ENCODE data around the gene HS6ST3.

Gene HS6ST3

DNA sequence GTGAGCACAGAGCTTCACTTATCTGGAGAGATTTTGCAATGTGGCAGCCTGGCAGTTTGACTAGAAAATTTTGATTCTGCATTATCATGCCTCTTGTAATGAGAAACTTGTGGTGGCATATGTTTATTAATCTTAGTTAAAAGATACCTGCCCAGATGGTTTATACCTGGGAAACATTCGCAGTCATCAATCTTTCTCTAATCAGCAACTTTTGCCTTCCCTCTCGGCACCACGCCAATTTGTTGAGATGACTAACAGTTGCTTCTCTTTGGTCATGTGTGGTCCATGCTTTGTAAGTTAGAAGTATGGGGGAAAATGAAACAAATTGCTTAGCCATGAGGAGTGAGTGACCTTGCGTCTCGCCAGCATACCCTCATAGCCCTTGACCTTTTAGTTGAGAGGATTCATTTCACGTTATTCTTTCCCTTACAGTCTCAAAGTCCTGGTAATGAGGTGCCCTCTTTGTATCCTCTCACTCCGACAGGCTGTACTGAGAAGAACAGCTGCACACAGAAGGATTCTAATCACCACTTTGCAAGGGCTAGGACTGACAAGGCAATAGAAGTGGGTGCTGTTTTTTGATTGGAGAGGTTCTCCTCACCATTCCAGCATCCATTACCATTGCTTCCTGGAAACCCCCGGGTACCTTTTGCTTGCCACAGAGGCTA, 703.0 kb downstream of the HS6ST3 start:
- H3K27me3 Mint-ChIP-seq: no peaks in the 10 kb centered on the region
- no peak for DNase-seq

DNA sequence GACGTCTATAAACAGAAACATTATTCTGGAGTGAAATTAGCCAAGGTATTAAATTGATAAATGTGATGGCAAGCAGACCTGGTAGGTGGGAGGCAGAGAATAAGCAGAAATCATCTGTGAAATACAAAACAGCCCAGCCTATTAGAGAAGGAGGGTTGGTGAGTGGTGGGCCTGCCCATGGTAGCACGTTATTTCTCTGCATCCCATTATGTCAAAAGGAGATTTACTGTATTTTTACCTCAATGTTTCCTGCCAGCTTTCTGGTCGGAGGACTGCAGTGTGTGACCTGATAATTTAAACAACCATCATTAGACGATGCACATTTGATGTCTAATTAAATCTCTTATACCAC, 703.5 kb downstream of the HS6ST3 start:
- H3K36me3 Mint-ChIP-seq (ENCODE audit: low read depth): no peaks in the 10 kb centered on the region
- DNase-seq: no peak
- H3K27ac Mint-ChIP-seq: no peak overlapping the region
- no peaks in the 10 kb centered on the region for H3K4me1 Mint-ChIP-seq
- no peak for ATAC-seq
- H3K9me3 Mint-ChIP-seq: no peaks in the 10 kb centered on the region
- no peak overlapping the region for H3K4me3 Mint-ChIP-seq
- H3K27me3 Mint-ChIP-seq: no peaks in the 10 kb centered on the region

More for the DNA sequence above, 703.0 kb downstream of the HS6ST3 start:
- Mint-ChIP-seq H3K36me3 (ENCODE audit: low read depth) (no peaks in the 10 kb centered on the region), H3K4me1 (no peaks in the 10 kb centered on the region), H3K27ac (no peak overlapping the region), H3K4me3 (no peak overlapping the region), H3K9me3 (no peaks in the 10 kb centered on the region)
- ATAC-seq: no peak

DNA sequence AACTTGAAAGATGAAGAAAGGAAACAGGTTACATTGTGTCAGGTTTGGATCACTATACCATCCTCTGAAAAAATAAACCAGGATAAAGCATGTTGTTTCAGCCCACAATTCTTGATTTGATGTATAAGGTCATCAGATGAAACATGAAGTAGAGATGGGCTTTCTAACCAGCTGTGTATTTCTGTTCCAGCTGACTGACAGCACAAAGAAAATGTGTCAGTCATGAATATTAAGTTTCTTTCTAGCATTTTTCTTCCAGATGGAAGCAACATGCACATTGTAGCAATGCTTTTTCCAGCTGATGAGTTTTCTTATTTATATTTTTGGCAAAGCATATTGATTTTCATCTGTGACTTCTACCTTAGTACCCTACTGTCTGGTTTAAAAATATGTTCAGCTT, 704.8 kb downstream of the HS6ST3 start:
- no peak for ATAC-seq
- H3K9me3 Mint-ChIP-seq: no peaks in the 10 kb centered on the region
- H3K27ac Mint-ChIP-seq: no peak overlapping the region

DNA sequence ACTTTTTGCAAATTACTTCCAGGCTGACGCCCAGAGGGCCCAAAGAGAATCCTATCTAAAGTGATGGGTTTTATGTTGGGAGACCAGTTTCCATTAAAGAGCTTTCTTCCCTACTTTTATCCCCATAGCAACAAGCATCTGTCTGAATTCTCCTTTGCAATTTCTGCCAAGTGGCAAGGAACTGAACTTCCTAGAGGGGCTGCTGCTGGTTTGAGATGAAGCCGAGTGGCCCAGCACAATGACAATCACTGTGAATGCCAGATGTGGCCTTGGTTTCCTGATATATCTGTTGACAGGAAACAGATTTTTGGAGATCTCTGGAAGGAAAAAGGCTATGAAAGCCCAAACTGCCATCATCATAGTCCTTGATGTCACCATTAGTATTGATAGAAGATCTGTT, 705.8 kb downstream of the HS6ST3 start:
- Mint-ChIP-seq H3K27me3 (no peaks in the 10 kb centered on the region), H3K4me1 (no peaks in the 10 kb centered on the region), H3K4me3 (no peak overlapping the region), H3K9me3 (no peaks in the 10 kb centered on the region), H3K36me3 (ENCODE audit: low read depth) (no peaks in the 10 kb centered on the region), H3K27ac (no peak overlapping the region)
- DNase-seq (no peak), ATAC-seq (no peak)

More for the DNA sequence above, 704.8 kb downstream of the HS6ST3 start:
- Mint-ChIP-seq H3K4me1 (no peaks in the 10 kb centered on the region), H3K36me3 (ENCODE audit: low read depth) (no peaks in the 10 kb centered on the region), H3K27me3 (no peaks in the 10 kb centered on the region), H3K4me3 (no peak overlapping the region)
- no peak for DNase-seq

DNA sequence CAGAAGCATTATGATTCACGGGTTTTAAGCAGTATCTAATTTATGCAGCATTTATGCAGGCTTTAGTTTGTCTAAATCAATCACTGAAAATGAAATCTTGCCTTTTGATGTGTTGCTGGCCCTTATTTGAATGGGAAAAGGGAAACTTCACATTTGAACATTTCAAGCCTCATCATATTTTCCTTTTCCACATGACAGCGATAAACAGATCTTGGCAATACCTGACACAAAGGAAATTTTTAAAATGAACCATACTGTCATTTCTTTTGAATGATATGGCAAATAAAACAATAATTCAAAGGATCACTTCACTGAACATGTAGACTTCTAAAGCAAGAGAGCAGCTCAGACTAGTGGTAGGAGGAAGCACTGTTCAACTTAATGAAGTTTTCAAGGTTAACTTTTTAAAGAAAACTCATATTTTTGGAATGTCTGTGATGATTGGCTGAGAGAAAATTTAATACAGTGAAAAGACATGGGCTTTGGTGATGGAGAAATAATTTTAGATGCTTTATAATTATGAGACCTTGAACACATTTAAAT, 706.3 kb downstream of the HS6ST3 start:
- no peaks in the 10 kb centered on the region for H3K36me3 Mint-ChIP-seq (ENCODE audit: low read depth)
- no peaks in the 10 kb centered on the region for H3K4me1 Mint-ChIP-seq
- DNase-seq (no peak), ATAC-seq (no peak)
- H3K27ac Mint-ChIP-seq: no peak overlapping the region
- H3K4me3 Mint-ChIP-seq: no peak overlapping the region
- no peaks in the 10 kb centered on the region for H3K27me3 Mint-ChIP-seq
- H3K9me3 Mint-ChIP-seq: no peaks in the 10 kb centered on the region

DNA sequence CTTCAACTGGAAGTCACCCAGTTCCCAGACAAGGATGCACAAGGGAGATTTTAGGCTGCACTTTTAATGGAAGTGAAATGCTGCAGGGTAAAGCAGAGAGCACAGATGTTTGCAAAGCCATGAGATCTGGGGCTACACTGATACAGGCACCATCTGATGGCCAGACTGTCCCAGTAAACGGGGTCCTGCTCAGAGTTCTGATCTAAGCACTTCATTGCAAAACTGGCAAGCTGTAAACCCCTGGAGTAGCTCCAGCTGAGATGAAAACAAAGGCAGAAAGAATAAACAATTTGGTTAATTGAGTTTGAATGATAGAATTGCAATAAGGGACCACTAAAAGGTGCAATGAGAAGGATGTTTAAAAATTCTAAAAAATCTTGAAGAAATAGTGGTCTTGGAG, 707.2 kb downstream of the HS6ST3 start:
- H3K36me3 Mint-ChIP-seq (ENCODE audit: low read depth): no peaks in the 10 kb centered on the region
- no peak for DNase-seq
- no peak for ATAC-seq

DNA sequence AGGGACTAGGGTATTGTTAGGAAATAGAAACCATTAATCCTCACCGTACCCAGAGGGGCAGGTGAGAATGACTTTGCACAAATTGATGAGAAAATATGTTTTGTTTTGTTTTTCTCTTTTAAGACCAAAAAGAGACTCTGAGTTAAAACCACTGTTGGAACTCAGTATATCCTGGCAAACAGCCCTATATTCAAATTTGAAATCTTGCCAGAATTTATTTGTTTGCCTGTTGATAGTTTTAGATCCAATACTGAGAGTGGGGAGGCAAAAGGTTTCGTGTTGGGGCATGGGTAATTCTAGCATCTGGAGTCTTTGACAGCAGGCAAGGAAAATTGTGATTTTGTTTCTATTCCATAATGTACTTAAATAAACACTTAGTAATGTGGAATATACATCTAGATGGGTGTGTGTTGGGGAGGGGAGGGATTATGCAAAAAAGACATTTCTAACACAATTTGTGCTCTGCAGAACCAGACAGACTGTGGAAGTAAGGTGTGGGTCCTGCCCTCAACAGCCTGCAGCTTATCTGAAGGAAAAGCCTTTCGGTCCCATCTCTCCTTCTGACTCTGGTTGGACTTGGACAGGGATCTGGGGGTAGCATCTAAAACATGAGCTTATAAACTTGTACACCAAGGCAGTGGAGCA, 713.7 kb downstream of the HS6ST3 start:
- H3K4me3 Mint-ChIP-seq: no peak overlapping the region
- no peaks in the 10 kb centered on the region for H3K27me3 Mint-ChIP-seq
- H3K9me3 Mint-ChIP-seq: peaks cover 5% of the 10 kb centered on the region
- no peaks in the 10 kb centered on the region for H3K36me3 Mint-ChIP-seq (ENCODE audit: low read depth)
- no peak for DNase-seq
- H3K27ac Mint-ChIP-seq: no peak overlapping the region
- H3K4me1 Mint-ChIP-seq: no peaks in the 10 kb centered on the region
- ATAC-seq: no peak

More for the DNA sequence above, 707.2 kb downstream of the HS6ST3 start:
- H3K27me3 Mint-ChIP-seq: no peaks in the 10 kb centered on the region
- no peak overlapping the region for H3K4me3 Mint-ChIP-seq
- no peaks in the 10 kb centered on the region for H3K4me1 Mint-ChIP-seq
- H3K27ac Mint-ChIP-seq: no peak overlapping the region
- H3K9me3 Mint-ChIP-seq: no peaks in the 10 kb centered on the region

DNA sequence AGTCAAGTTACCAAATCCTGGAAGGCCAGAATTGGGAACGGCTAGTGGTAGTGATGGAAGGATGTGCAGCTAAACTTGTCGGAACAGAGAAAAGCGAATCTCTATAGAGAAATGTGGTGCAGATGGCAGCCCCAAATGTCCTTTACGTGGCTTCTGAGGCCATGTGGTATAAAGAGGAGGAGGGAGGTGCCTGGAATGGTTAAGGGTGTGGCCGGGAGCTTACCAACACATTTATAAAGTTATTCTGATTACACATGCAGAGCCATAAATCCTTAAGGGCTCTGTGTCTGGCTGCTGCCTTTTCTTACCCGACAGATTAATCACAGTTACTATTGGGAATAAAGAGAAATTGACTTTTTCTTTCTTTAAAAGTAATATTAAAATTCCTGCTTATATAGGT, 714.3 kb downstream of the HS6ST3 start:
- ATAC-seq: no peak
- H3K4me1 Mint-ChIP-seq: no peaks in the 10 kb centered on the region
- no peak overlapping the region for H3K27ac Mint-ChIP-seq
- H3K9me3 Mint-ChIP-seq: peaks cover 5% of the 10 kb centered on the region
- no peak for DNase-seq
- H3K27me3 Mint-ChIP-seq: no peaks in the 10 kb centered on the region
- no peak overlapping the region for H3K4me3 Mint-ChIP-seq
- H3K36me3 Mint-ChIP-seq (ENCODE audit: low read depth): no peaks in the 10 kb centered on the region

DNA sequence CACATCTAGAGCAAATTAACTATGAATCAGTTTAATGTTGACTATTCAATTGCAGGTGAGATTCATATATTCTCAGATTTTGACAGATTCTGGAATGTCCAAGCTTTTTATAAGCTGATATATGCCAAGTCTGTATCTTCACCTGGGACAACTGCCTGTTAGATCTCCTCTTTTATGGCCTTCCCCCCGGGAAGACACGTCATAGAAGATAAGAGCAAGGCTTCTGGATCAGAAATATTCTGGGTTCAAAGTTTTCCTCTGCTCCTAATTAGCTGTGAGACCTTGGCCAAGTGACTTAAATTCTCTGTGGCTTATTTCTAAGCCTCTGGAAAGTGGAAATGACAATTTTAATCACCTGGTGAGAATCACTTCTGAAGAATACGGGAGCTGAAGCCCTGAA, 716.8 kb downstream of the HS6ST3 start:
- H3K27me3 Mint-ChIP-seq: no peaks in the 10 kb centered on the region
- H3K4me1 Mint-ChIP-seq: no peaks in the 10 kb centered on the region
- DNase-seq: no peak
- no peaks in the 10 kb centered on the region for H3K36me3 Mint-ChIP-seq (ENCODE audit: low read depth)
- H3K9me3 Mint-ChIP-seq: peaks cover 5% of the 10 kb centered on the region
- no peak overlapping the region for H3K4me3 Mint-ChIP-seq
- no peak overlapping the region for H3K27ac Mint-ChIP-seq
- no peak for ATAC-seq

DNA sequence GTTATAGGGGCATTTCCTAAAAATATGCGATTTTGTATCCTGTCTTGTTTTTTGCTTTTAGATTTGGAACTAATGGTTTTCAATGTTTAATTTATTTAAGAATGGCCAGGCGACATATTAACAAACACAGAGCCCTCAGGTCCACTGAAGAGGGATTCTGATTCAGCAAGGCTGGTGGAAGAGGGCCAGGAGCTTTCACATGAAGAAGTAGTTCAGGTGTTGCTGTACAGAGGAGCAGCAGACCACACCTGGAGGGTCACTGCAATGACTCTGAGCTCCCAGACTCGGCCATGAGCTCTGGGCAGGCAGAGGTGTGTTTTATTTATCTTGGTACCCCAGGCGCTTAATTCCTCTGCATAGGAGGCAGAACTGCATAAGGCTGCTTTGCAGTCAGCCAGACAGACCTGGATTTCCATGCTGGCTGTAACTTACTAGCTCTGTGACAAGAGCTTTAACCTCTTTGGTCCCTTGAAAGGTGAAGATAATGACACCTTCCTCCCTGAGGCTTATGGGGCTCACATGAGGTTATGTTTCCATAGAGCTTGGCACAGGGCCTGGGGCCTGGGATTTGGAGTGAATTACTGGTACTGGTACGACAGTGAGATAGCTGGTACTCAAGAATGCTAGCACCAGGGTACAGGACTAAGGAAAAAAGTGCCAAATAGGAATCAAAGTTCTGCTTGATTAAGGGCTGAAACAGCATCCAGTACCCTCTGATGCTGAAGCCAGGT, 719.6 kb downstream of the HS6ST3 start:
- Mint-ChIP-seq H3K36me3 (ENCODE audit: low read depth) (no peaks in the 10 kb centered on the region), H3K9me3 (peaks cover 8% of the 10 kb centered on the region), H3K4me1 (no peaks in the 10 kb centered on the region), H3K4me3 (no peak overlapping the region), H3K27ac (no peak overlapping the region), H3K27me3 (no peaks in the 10 kb centered on the region)
- DNase-seq (no peak), ATAC-seq (no peak)

DNA sequence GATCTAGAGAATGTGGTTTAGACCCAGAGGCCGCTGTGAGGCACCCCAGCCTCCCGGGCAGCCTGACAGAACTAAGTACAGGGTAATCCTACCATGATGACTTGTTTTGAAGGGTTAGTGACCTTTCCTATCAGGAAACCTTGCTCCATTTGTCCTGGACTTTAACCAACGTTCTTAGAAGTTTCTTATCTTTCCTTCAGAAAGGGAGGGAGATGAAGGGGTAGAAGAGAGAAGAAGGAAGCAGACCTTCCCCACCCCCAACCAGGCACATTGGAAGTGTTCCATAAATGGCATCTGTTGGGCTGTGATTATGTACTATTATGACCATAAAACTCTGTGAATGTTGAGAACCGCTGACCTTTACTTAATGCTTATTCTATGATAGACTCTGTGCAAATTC, 720.2 kb downstream of the HS6ST3 start:
- peaks cover 11% of the 10 kb centered on the region for H3K9me3 Mint-ChIP-seq
- ATAC-seq: no peak
- no peaks in the 10 kb centered on the region for H3K27me3 Mint-ChIP-seq
- no peaks in the 10 kb centered on the region for H3K4me1 Mint-ChIP-seq
- DNase-seq: no peak
- no peaks in the 10 kb centered on the region for H3K36me3 Mint-ChIP-seq (ENCODE audit: low read depth)
- H3K27ac Mint-ChIP-seq: no peak overlapping the region
- H3K4me3 Mint-ChIP-seq: no peak overlapping the region

DNA sequence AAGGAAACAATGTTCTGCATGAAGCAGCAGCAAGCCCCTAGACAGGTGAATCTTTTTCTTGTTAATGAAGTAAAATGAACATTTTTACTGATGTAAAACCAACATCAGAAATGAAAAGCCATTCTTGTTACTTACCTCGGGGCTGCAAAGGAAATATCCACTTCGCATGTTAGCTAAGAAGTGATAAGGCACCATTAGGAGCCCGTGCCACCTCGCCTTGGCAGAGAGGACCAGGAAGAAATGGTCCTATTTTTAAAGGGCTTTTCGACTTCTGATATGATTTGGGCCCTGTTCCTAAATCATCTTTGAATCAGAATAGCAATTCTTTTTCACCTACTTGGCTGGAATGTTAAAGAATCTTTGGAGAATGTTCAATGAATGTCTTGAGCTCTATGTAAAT, 721.1 kb downstream of the HS6ST3 start:
- Mint-ChIP-seq H3K36me3 (ENCODE audit: low read depth) (no peaks in the 10 kb centered on the region), H3K9me3 (peaks cover 14% of the 10 kb centered on the region), H3K4me1 (no peaks in the 10 kb centered on the region), H3K27me3 (no peaks in the 10 kb centered on the region), H3K27ac (no peak overlapping the region), H3K4me3 (no peak overlapping the region)
- DNase-seq (no peak), ATAC-seq (no peak)

DNA sequence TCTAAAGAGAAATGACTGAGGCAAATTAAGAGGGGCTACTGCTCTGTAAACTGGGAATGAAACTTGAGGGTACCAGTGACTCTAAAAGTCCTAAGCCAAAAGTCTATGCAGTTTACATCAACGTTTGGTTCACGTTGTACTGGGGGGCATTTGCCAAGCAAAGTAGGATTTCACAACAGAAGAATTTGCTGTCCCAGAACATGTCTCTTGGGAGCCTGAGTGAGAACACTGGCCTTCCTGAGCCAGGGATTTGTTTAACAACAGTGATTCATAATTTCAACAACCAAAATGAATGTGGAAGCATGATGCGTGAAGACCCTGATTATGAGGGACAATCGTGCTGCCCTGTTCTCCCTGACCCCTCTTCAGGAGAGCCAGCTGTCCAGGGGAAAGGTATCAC, 726.4 kb downstream of the HS6ST3 start:
- no peak for DNase-seq
- no peak overlapping the region for H3K27ac Mint-ChIP-seq
- no peak overlapping the region for H3K4me3 Mint-ChIP-seq
- no peak for ATAC-seq
- H3K9me3 Mint-ChIP-seq: peaks cover 9% of the 10 kb centered on the region
- no peaks in the 10 kb centered on the region for H3K27me3 Mint-ChIP-seq
- H3K36me3 Mint-ChIP-seq (ENCODE audit: low read depth): no peaks in the 10 kb centered on the region
- no peaks in the 10 kb centered on the region for H3K4me1 Mint-ChIP-seq

DNA sequence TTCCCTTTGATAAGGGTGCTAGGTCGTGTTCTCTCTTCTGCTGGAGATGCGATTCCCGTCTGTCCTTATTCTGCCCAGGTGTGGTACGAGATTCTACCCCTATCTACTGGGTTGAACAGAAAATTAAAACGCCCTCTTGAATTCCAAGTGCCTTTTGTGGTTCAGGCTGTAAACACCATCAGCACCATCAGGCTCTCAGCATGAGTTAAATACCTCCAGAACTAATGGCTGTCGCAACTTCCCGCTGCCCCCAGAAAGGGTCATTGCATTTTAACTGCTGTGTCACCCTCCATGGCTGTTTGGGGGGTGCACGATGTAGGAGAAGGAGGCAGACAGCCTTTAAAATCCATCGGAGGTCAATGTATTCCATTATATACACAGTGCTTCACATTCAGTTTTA, 727.0 kb downstream of the HS6ST3 start:
- Mint-ChIP-seq H3K27me3 (no peaks in the 10 kb centered on the region), H3K4me3 (no peak overlapping the region), H3K36me3 (ENCODE audit: low read depth) (no peaks in the 10 kb centered on the region), H3K9me3 (peaks cover 9% of the 10 kb centered on the region), H3K27ac (no peak overlapping the region), H3K4me1 (no peaks in the 10 kb centered on the region)
- DNase-seq (no peak), ATAC-seq (no peak)

DNA sequence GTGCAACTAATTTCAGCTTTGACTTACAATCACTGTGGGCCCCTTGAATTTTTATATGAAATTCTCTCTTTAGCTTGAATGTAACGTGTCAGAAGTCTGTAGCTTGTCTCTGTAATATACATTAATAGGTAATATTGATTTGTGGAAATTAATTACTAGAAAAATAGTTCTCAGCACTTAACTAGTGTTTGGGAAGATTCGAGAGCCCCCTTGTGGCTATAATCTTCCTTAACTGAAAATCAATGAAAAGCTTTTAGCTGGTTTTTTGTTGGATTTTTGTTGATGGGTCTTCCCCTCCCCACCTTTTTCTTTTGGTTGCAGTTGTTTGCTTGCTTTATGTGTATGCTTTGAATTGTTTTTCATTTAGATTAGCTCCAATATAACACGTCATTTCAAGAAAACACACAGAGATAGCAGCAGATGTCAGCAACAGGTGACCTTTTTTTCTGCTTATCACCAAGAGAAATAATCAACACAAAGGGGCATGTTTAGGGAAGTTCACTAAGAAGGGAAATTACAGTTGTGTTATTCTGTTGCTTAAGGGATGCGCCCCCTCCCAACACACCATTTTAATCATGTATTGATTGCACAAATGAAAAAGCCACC, 727.5 kb downstream of the HS6ST3 start:
- no peak for DNase-seq
- peaks cover 9% of the 10 kb centered on the region for H3K9me3 Mint-ChIP-seq

More for the DNA sequence above, 727.5 kb downstream of the HS6ST3 start:
- ATAC-seq: no peak
- H3K4me1 Mint-ChIP-seq: no peaks in the 10 kb centered on the region
- H3K36me3 Mint-ChIP-seq (ENCODE audit: low read depth): no peaks in the 10 kb centered on the region
- H3K4me3 Mint-ChIP-seq: no peak overlapping the region
- no peaks in the 10 kb centered on the region for H3K27me3 Mint-ChIP-seq
- no peak overlapping the region for H3K27ac Mint-ChIP-seq

Measured in activated naive CD8-positive, alpha-beta T cell treated with anti-CD3 and anti-CD28 coated beads, Interleukin-2, amount 50 U/mL, for 24 hours (primary cell).